HepG2 (cell line): ENCODE data around the gene SEMA4C. TPM values are rescaled to one million over a fixed set of nuclear protein-coding genes. Genes with fewer than 3 reads are reported as not detected.
A peak's percentile ranks its signal among the peaks of the same experiment; 100 is the strongest.

ENCODE experiments used
- BCL6 ChIP-seq: IDR thresholded peaks from 2 replicates; pipeline ENCODE4 v1.6.1; 2016; ENCODE audit warnings: missing genetic modification reagents, missing compliant biosample characterization
- CENPT ChIP-seq: sonication (generic); formaldehyde crosslinking; IDR thresholded peaks from 2 replicates; pipeline ENCODE4 v1.8.0; 2022; ENCODE audit warnings: low read depth, mild to moderate bottlenecking, moderate library complexity, missing genetic modification reagents
- DNMT1 ChIP-seq: sonication (generic); formaldehyde crosslinking; IDR thresholded peaks from 2 replicates; pipeline ENCODE4 v1.5.1; 2020; ENCODE audit warnings: mild to moderate bottlenecking, missing genetic modification reagents
- KLF11 ChIP-seq: IDR thresholded peaks from 2 replicates; pipeline ENCODE4 v1.6.1; 2016; ENCODE audit warnings: missing compliant biosample characterization
- MEF2D ChIP-seq: sonication (generic); formaldehyde crosslinking; IDR thresholded peaks from 2 replicates; pipeline ENCODE4 v1.5.1; 2020; ENCODE audit warnings: mild to moderate bottlenecking, missing genetic modification reagents
- NR3C1 ChIP-seq: sonication (generic); formaldehyde crosslinking; IDR thresholded peaks from 2 replicates; pipeline ENCODE4 v1.4.0; 2020; ENCODE audit warnings: missing genetic modification reagents
- PLRG1 ChIP-seq: fragments of 450-650 bp; conservative IDR thresholded peaks from 2 replicates; pipeline ENCODE4 v1.6.1; 2016
- SSRP1 ChIP-seq: IDR thresholded peaks from 2 replicates; pipeline ENCODE4 v1.6.1; 2016; ENCODE audit warnings: control low read depth
- TCF7L2 ChIP-seq: IDR thresholded peaks from 2 replicates; pipeline ENCODE4 v1.6.1; 2011; ENCODE audit warnings: mild to moderate bottlenecking, low read depth, low read length, moderate library complexity
- ZBTB1 ChIP-seq: sonication (generic); formaldehyde crosslinking; IDR thresholded peaks from 2 replicates; pipeline ENCODE4 v1.4.0; 2020; ENCODE audit warnings: missing genetic modification reagents, borderline replicate concordance
- ZNF333 ChIP-seq: sonication (generic); formaldehyde crosslinking; IDR thresholded peaks from 2 replicates; pipeline ENCODE4 v1.4.0; 2020; ENCODE audit warnings: mild to moderate bottlenecking, missing genetic modification reagents, borderline replicate concordance
- ZNF382 ChIP-seq: sonication (generic); formaldehyde crosslinking; IDR thresholded peaks from 2 replicates; pipeline ENCODE4 v1.5.0; 2020; ENCODE audit warnings: missing genetic modification reagents, mild to moderate bottlenecking, borderline replicate concordance
- ZNF431 ChIP-seq: sonication (generic); formaldehyde crosslinking; IDR thresholded peaks from 2 replicates; pipeline ENCODE4 v1.9.0; 2022; ENCODE audit warnings: missing genetic modification reagents, low read depth, mild to moderate bottlenecking, borderline replicate concordance
- ZNF598 ChIP-seq: sonication (generic); formaldehyde crosslinking; IDR thresholded peaks from 2 replicates; pipeline ENCODE4 v1.5.1; 2020; ENCODE audit warnings: mild to moderate bottlenecking, missing genetic modification reagents, borderline replicate concordance
- polyA plus RNA-seq, 8 experiments: library from polyadenylated mRNA; depleted of rRNA in 3 of 8; stranded (reverse) in 7 of 8; unstranded in 1 of 8; fragments of >200 nt; fragmentation: Illumina TruSeq in 4 of 8; extraction: Trizol in 4 of 8; gene quantifications; 2 replicates each; pipeline versions ENCODE4 v1.2.1 to v1.2.3, GENCODE V29; 2011 to 2016; ENCODE audit warnings: low read depth in 4 of 8, missing spikeins in 1 of 8, mixed read lengths in 1 of 8; ENCODE audit not compliant: insufficient read depth in 1 of 8
- total RNA-seq, 5 experiments: library from RNA; depleted of rRNA; stranded (reverse); fragments of >200 nt; fragmentation: Illumina TruSeq; extraction: Trizol; gene quantifications; 2 replicates each; pipeline ENCODE4 v1.2.3, GENCODE V29; 2016; ENCODE audit warnings: low read depth in 1 of 5
- TF ChIP-seq, protein P1 (sequence below): sonication (generic); formaldehyde crosslinking; IDR thresholded peaks from 2 replicates; pipeline ENCODE4 v1.4.0; 2020; ENCODE audit warnings: mild to moderate bottlenecking, missing genetic modification reagents, borderline replicate concordance
- TF ChIP-seq, protein P2 (sequence below): sonication (generic); formaldehyde crosslinking; IDR thresholded peaks from 2 replicates; pipeline ENCODE4 v1.5.0; 2020; ENCODE audit warnings: mild to moderate bottlenecking, missing genetic modification reagents
- TF ChIP-seq, protein P3 (sequence below): sonication (generic); formaldehyde crosslinking; IDR thresholded peaks from 2 replicates; pipeline ENCODE4 v1.8.1; 2023; ENCODE audit warnings: missing genetic modification reagents, mild to moderate bottlenecking, borderline replicate concordance

SEMA4C gene
- total and polyA plus RNA-seq, 2 of the 13 experiments (the other 11 are each of a cell fraction or from before 2014, with no cell fraction given) = 25.9 to 46.6 TPM

DNA sequence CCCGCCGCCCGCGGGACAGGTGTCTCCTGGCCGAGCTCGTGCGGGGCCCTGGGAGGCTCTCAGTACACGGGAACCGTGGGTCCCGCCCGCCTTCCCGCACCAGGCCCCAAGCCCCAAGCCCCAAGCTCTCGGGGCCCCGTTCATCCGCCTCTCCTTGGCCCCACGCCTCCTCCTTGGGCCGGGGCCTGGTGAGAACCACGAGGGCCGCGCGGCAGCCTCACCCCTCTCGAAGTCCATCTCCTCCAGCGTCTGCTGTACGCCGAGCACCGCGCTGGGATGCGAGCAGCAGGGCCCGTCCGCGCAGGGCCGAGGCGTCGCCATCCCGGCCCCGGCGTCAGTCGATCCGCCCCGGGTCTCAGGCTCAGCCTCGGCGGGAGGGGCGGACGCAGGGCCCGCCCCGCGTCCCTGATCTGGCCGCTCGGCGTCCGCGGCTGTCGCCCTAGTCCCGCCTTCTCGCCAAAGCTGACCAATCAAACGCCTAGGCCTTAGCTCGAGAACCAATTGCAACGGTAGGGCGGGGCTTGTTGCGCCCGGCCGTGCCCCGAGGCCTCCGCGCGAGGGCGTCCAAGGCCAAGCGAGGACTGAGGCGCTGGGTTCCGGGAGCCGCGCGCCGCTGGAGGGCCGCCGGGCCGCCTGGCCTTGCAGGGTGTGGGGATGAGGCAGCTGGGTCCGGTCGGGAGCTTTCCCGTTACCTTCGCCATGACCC lies 12.1 kb downstream of the SEMA4C start, which contains the start of gene ANKRD39 (continued):
- peak; percentile 88 for TF ChIP-seq DNMT1 (CRISPR knock-in tag)
- peak; percentile 34; the same call in 1 of the 2 replicates for TF ChIP-seq KLF11
- peak; percentile 58 for TF ChIP-seq BCL6
- TF ChIP-seq, protein P1, sequence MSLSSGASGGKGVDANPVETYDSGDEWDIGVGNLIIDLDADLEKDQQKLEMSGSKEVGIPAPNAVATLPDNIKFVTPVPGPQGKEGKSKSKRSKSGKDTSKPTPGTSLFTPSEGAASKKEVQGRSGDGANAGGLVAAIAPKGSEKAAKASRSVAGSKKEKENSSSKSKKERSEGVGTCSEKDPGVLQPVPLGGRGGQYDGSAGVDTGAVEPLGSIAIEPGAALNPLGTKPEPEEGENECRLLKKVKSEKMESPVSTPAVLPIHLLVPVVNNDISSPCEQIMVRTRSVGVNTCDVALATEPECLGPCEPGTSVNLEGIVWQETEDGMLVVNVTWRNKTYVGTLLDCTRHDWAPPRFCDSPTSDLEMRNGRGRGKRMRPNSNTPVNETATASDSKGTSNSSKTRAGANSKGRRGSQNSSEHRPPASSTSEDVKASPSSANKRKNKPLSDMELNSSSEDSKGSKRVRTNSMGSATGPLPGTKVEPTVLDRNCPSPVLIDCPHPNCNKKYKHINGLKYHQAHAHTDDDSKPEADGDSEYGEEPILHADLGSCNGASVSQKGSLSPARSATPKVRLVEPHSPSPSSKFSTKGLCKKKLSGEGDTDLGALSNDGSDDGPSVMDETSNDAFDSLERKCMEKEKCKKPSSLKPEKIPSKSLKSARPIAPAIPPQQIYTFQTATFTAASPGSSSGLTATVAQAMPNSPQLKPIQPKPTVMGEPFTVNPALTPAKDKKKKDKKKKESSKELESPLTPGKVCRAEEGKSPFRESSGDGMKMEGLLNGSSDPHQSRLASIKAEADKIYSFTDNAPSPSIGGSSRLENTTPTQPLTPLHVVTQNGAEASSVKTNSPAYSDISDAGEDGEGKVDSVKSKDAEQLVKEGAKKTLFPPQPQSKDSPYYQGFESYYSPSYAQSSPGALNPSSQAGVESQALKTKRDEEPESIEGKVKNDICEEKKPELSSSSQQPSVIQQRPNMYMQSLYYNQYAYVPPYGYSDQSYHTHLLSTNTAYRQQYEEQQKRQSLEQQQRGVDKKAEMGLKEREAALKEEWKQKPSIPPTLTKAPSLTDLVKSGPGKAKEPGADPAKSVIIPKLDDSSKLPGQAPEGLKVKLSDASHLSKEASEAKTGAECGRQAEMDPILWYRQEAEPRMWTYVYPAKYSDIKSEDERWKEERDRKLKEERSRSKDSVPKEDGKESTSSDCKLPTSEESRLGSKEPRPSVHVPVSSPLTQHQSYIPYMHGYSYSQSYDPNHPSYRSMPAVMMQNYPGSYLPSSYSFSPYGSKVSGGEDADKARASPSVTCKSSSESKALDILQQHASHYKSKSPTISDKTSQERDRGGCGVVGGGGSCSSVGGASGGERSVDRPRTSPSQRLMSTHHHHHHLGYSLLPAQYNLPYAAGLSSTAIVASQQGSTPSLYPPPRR (CRISPR knock-in tag) = peak; percentile 51; the same call in 1 of the 2 replicates
- TF ChIP-seq, protein P2, sequence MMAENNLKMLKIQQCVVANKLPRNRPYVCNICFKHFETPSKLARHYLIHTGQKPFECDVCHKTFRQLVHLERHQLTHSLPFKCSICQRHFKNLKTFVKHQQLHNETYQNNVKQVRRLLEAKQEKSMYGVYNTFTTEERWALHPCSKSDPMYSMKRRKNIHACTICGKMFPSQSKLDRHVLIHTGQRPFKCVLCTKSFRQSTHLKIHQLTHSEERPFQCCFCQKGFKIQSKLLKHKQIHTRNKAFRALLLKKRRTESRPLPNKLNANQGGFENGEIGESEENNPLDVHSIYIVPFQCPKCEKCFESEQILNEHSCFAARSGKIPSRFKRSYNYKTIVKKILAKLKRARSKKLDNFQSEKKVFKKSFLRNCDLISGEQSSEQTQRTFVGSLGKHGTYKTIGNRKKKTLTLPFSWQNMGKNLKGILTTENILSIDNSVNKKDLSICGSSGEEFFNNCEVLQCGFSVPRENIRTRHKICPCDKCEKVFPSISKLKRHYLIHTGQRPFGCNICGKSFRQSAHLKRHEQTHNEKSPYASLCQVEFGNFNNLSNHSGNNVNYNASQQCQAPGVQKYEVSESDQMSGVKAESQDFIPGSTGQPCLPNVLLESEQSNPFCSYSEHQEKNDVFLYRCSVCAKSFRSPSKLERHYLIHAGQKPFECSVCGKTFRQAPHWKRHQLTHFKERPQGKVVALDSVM = peak; percentile 80
- TF ChIP-seq SSRP1 (CRISPR knock-in tag) = no peak
- no peak for TF ChIP-seq PLRG1
- TF ChIP-seq NR3C1 (CRISPR knock-in tag) = no peak
- 0 out of 2 replicates have a peak, but pooled peaks have one; percentile 51 for TF ChIP-seq ZBTB1 (CRISPR knock-in tag)
- no peak for TF ChIP-seq MEF2D (CRISPR knock-in tag)
- TF ChIP-seq, protein P3, sequence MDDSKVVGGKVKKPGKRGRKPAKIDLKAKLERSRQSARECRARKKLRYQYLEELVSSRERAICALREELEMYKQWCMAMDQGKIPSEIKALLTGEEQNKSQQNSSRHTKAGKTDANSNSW = peak; percentile 73; the same call in 1 of the 2 replicates
- no peak for TF ChIP-seq ZNF382 (CRISPR knock-in tag)
- no peak for TF ChIP-seq ZNF431 (CRISPR knock-in tag)
- no peak for TF ChIP-seq TCF7L2
- 0 out of 2 replicates have a peak, but pooled peaks have one; percentile 30 for TF ChIP-seq CENPT (CRISPR knock-in tag)
- TF ChIP-seq ZNF333 = peak; percentile 77; the same call in 1 of the 2 replicates
- no peak; the same call in 1 of the 2 replicates for TF ChIP-seq ZNF598
